OCI-LY7 (cell line): ENCODE results near the gene ELK3.

Experiments
- EZH2phosphoT487 ChIP-seq: fragments of 200-600 bp; sonication (generic); IDR thresholded peaks from 2 replicates; pipeline ENCODE4 v1.6.1; 2018; ENCODE audit warnings: low read depth, borderline replicate concordance, mild to moderate bottlenecking, mixed run types, antibody characterized with exemption, low read length, moderate library complexity, mixed read lengths
- TF ChIP-seq, protein P1 (sequence below): fragments of 200-600 bp; sonication (generic); conservative IDR thresholded peaks from 2 replicates; pipeline ENCODE4 v1.5.1; 2014; ENCODE audit warnings: mild to moderate bottlenecking, antibody characterized with exemption, low read length, moderate library complexity, mixed read lengths

DNA sequence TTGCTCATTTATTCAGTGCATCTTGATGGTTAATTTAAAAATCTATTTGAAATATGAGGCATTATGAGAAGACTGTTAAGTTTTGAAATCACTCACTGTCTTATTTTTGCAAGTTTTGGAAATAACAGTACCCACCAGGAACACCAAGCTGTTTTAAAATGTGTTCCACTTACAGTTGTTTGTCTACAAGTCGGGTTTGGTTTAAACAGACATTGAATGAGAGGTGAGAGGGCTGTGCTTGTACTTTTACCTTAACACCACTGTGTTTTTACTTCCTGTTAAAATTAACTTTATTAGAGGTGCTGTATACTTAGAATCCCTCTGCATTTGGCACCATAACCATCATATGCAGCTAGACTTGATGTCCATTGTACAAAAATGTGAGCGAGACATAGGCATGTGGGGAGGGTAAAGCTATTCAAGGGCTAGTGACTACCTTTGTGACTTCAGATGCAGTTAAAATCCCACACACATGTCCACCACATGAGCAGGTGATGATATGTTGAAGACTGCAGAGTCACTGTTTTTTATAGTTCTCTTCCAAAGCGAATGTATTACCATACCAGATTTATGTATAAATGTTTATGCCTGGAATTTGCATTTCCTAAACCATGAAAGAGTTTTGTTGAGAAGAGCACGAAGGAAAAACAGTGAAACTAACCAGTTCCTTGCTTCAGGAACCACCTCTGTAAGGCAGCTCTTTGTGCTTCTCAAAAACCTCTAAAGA is 12.9 kb downstream of the ELK3 start:
- TF ChIP-seq, protein P1, sequence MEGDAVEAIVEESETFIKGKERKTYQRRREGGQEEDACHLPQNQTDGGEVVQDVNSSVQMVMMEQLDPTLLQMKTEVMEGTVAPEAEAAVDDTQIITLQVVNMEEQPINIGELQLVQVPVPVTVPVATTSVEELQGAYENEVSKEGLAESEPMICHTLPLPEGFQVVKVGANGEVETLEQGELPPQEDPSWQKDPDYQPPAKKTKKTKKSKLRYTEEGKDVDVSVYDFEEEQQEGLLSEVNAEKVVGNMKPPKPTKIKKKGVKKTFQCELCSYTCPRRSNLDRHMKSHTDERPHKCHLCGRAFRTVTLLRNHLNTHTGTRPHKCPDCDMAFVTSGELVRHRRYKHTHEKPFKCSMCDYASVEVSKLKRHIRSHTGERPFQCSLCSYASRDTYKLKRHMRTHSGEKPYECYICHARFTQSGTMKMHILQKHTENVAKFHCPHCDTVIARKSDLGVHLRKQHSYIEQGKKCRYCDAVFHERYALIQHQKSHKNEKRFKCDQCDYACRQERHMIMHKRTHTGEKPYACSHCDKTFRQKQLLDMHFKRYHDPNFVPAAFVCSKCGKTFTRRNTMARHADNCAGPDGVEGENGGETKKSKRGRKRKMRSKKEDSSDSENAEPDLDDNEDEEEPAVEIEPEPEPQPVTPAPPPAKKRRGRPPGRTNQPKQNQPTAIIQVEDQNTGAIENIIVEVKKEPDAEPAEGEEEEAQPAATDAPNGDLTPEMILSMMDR = no peak
- no peak for TF ChIP-seq EZH2phosphoT487
